HG03064 (cell line): ENCODE data around the gene CD40LG.

Experiments used
- ATAC-seq: cut with Tn5 transposase; IDR thresholded peaks from one replicate; pipeline ENCODE4 v1.9.1; 2021; ENCODE audit warnings: low read depth; ENCODE audit not compliant: unreplicated experiment

Gene CD40LG

GRCh38 chrX:136646602-136647239 lies 1.2 kb upstream of the CD40LG start:
- ATAC-seq, result no peak

- no peak for ATAC-seq
Measured at GRCh38 chrX:136650811-136651210, 2.9 kb downstream of the CD40LG start.

GRCh38 chrX:136652822-136653723 lies 5.1 kb downstream of the CD40LG start:
- no peak for ATAC-seq

- ATAC-seq, result no peak
Measured at GRCh38 chrX:136656361-136656964, 8.5 kb downstream of the CD40LG start.

- no peak for ATAC-seq
Measured at GRCh38 chrX:136658151-136658550, 10.2 kb downstream of the CD40LG start.

GRCh38 chrX:136659174-136659573 lies 11.2 kb downstream of the CD40LG start:
- no peak for ATAC-seq

- no peak for ATAC-seq
Measured at GRCh38 chrX:136660896-136661295, 12.9 kb downstream of the CD40LG start.

- no peak for ATAC-seq
Measured at GRCh38 chrX:136662104-136662503, 14.1 kb downstream of the CD40LG start.

- no peak for ATAC-seq
Measured at GRCh38 chrX:136662976-136663375, 15.0 kb downstream of the CD40LG start.

GRCh38 chrX:136665258-136665900 lies 17.4 kb downstream of the CD40LG start:
- no peak for ATAC-seq

- no peak for ATAC-seq
Measured at GRCh38 chrX:136666088-136666487, 18.1 kb downstream of the CD40LG start.

GRCh38 chrX:136667446-136668168 lies 19.6 kb downstream of the CD40LG start:
- no peak for ATAC-seq

GRCh38 chrX:136671006-136671610 lies 23.1 kb downstream of the CD40LG start:
- ATAC-seq, result no peak

- ATAC-seq, result no peak
Measured at GRCh38 chrX:136674270-136674985, 26.5 kb downstream of the CD40LG start.

GRCh38 chrX:136679531-136679930 lies 31.6 kb downstream of the CD40LG start:
- no peak for ATAC-seq

GRCh38 chrX:136684120-136684519 lies 36.2 kb downstream of the CD40LG start:
- ATAC-seq, result no peak

GRCh38 chrX:136687457-136687856 lies 39.5 kb downstream of the CD40LG start:
- no peak for ATAC-seq

- ATAC-seq, result no peak
Measured at GRCh38 chrX:136689436-136689835, 41.5 kb downstream of the CD40LG start.

GRCh38 chrX:136691028-136691809 lies 43.3 kb downstream of the CD40LG start:
- no peak for ATAC-seq
